ENCODE results near the gene INHBE. TPM values are rescaled to one million over a fixed set of nuclear protein-coding genes. Genes with fewer than 3 reads are reported as not detected.

The INHBE gene, protein sequence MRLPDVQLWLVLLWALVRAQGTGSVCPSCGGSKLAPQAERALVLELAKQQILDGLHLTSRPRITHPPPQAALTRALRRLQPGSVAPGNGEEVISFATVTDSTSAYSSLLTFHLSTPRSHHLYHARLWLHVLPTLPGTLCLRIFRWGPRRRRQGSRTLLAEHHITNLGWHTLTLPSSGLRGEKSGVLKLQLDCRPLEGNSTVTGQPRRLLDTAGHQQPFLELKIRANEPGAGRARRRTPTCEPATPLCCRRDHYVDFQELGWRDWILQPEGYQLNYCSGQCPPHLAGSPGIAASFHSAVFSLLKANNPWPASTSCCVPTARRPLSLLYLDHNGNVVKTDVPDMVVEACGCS
- not detected for total RNA-seq
- long read RNA-seq = 0 reads

GRCh38 chr12:57454566-57455373 is at the start of gene INHBE:
INHBE (plus strand) TSS chr12:57455307; CDS start chr12:57455537, 230 bp downstream.
- no peak for DNase-seq (ENCODE audit: low spot score)

DNA sequence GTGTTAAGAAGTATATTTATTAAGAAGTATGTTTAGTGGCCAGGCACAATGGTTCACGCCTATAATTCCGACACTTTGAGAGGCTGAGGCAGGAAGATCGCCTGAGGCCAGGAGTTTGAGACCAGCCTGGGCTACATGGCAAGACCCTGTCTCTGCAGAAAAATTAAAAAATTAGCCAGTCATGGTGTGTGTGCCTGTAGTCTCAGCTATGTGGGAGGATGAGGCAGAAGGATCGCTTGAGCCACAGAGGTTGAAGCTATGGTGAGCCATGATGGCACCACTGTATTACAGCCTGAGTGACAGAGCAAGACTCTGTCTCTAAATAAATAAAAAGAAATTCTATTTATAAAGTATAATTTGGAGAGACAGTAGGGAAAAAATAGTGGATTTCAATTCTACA is 44.6 kb upstream of the INHBE start:
- DNase-seq (ENCODE audit: low spot score) = no peak

- DNase-seq (ENCODE audit: low spot score) = peak; percentile 49
Measured at GRCh38 chr12:57414160-57414559, 40.9 kb upstream of the INHBE start.

DNA sequence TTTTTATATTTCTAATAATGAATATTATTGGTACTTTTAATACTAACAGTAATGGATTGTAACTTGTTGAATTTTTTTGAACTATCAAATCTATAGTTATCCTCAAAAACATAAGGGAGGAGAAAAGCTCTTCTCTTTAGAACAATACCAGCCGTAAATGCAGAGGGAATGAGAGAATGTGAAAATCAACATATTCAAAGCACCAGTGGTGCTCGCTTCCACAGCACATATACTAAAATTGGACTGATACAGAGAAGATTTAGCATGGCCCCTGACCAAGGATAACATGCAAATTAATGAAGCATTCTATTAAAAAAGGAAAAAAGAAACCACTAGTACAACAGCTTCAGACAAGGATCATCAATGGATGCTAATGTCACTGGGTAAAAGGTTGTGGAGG is 40.0 kb upstream of the INHBE start:
- DNase-seq (ENCODE audit: low spot score) = no peak

- DNase-seq (ENCODE audit: low spot score) = peak; percentile 24
Measured at GRCh38 chr12:57416039-57416996, 38.8 kb upstream of the INHBE start.

DNA sequence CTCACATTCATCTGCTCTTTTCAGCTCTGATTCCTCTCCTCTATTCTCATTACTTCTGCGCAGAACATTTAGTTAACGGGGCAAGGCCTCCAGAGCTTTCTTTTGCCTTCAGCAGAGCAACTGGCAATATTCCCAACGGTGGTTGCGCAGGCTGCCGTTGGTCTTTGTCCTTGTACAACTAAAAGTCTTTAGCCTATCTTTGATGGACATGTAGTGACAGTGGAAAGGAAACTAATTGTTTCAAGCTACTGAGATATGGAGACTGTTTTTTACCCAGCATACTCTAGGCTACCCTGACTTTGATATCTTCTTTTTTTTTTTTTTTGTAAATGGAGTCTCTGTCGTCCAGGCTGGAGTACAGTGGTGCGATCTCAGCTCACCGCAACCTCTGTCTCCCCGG is 36.9 kb upstream of the INHBE start:
- DNase-seq (ENCODE audit: low spot score) = peak; percentile 47

GRCh38 chr12:57419495-57419894 is 35.6 kb upstream of the INHBE start:
- DNase-seq (ENCODE audit: low spot score) = peak; percentile 26

DNA sequence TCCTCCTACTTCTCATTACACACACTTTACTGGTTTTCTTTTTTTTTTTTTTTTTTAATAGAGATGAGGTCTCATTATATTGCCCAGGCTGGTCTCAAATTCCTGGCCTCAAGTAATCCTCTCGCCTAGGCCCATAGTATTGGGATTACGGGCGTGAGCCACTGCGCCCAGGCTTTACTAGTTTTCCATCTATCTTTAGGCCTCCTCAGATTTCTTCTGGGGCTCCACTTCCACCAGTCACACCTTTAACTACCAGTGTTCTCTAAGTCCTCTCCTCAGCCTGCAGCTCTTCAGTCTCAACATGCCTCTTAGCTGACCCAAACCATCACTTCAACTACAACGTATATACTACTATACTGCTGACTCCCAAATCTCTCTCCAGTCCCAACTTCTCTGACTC is 34.6 kb upstream of the INHBE start:
- peak; percentile 2 for DNase-seq (ENCODE audit: low spot score)

GRCh38 chr12:57426948-57427347 is 28.2 kb upstream of the INHBE start:
- peak; percentile 65 for DNase-seq (ENCODE audit: low spot score)

- DNase-seq (ENCODE audit: low spot score) = peak; percentile 26
Measured at GRCh38 chr12:57428965-57429364, 26.1 kb upstream of the INHBE start.

DNA sequence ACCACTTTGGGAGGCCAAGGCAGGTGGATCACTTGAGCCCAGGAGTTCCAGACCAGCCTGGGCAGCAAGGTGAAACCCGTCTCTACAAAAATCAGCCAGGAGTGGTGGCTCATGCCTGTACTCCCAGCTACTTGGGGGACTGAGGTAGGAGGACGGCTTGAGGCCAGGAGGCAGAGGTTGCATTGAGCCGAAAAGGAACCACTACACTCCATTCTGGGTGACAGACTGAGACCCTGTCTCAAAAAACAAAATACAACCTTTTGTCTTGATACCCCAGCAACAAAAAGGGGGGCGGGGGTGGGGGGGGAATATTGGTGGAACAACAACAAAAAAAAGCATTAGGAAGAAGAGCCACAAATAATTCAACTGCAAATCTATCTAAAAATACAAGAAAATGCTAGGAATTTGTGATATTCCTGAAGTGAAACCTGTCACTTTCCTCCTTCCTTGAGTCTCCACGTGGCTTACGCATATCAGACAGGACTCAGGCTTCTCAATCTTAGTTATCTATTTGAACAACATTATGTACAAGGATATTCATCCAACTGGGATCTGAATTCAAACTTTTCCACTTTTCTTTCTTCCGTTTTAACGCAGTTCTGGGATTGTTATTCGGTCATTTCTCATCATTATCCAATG is 25.5 kb upstream of the INHBE start:
- DNase-seq (ENCODE audit: low spot score) = peak; percentile 20

GRCh38 chr12:57430112-57430930 is 24.8 kb upstream of the INHBE start:
- DNase-seq (ENCODE audit: low spot score) = peak; percentile 88

DNA sequence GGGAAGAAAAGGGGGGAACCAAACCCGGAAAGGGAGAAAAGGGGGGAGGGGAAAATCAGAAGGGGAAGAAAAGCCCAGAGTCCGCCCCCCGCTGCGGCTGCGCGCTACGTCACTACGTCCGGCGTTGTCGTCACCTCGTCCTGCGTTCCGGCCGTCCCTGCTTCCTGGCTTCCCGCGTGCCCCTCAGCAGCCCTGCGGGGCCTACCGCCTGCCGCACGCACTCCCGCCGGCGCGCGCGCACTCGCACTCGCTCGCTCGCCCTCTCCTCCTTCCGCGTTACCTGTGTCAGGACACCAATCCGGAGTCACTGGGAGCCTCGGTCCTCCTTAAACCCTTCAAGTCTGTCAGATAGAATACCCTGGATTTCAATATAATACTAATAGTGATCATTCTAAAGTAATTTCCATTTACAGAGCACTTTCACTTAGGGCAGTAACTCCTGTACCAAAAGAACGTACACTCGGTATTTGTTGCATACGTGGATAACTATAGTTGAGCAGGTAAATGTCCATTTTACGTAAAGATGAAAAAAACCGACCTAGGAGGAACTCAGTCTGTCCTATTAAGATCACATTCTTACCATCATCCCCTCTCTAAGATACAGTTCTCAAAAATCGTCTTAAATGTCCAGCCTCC is 24.1 kb upstream of the INHBE start, which contains the start of gene R3HDM2:
R3HDM2 (minus strand) TSS at position 113 of the 636 bp plus-strand sequence. CDS start 120,615 bp downstream, outside the sequence.
- peak; percentile 98 for DNase-seq (ENCODE audit: low spot score)

- DNase-seq (ENCODE audit: low spot score) = no peak
Measured at GRCh38 chr12:57431654-57432188, 23.4 kb upstream of the INHBE start.

- peak; percentile 1 for DNase-seq (ENCODE audit: low spot score)
Measured at GRCh38 chr12:57433370-57433769, 21.7 kb upstream of the INHBE start.

DNA sequence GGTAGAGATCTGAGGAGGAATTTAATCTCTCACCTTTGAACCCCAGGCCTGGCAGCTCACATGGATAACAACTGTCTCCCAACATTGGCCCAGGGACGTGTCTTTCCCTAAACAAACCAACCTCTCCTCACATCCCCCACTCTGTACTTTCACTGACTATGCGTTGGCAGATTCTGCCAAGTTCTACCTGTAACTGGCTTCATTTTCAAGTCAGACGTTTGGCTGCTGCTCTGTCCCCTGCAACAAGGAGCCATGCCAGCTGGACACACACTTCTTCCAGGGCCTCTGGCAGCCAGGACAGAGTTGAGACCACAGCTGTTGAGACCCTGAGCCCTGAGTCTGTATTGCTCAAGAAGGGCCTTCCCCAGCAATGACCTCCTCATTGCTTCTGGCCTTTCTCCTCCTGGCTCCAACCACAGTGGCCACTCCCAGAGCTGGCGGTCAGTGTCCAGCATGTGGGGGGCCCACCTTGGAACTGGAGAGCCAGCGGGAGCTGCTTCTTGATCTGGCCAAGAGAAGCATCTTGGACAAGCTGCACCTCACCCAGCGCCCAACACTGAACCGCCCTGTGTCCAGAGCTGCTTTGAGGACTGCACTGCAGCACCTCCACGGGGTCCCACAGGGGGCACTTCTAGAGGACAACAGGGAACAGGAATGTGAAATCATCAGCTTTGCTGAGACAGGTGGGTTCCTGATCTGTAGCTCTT is 20.4 kb upstream of the INHBE start, which contains the start of gene INHBC:
INHBC (plus strand) TSS at position 268 of the 707 bp plus-strand sequence; CDS start at position 371, 103 bp downstream.
- DNase-seq (ENCODE audit: low spot score) = peak; percentile 24

GRCh38 chr12:57435293-57435692 is 19.8 kb upstream of the INHBE start:
- no peak for DNase-seq (ENCODE audit: low spot score)

DNA sequence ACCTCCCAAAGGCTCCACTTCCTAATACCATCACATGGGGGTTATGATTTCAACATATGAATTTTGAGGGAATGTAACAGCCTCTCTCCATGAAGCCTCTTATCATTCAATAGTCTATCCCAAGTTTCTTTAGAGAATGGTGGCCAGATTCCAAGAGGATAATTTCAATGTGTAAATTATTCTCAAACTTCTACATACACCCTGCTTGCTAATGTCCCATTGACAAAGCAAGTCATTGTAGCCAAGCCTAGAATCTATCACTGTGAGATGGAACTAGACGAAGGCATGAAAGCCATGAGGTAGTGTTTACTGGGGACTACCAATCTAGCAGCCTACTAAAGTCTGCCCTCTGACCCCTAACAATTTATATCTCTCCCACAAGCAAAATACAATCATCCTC is 16.7 kb upstream of the INHBE start:
- no peak for DNase-seq (ENCODE audit: low spot score)

All from mesenteric fat pad (tissue), 1 donor.